Measurements from ENCODE around the gene SNIP1.
A peak's percentile ranks its signal among the peaks of the same experiment; 100 is the strongest.
"Not testable (repeated sequence)": the region's sequence is repeated elsewhere in the genome, so short reads cannot be mapped to it uniquely, and the experiment has no call there.

SNIP1 gene, protein sequence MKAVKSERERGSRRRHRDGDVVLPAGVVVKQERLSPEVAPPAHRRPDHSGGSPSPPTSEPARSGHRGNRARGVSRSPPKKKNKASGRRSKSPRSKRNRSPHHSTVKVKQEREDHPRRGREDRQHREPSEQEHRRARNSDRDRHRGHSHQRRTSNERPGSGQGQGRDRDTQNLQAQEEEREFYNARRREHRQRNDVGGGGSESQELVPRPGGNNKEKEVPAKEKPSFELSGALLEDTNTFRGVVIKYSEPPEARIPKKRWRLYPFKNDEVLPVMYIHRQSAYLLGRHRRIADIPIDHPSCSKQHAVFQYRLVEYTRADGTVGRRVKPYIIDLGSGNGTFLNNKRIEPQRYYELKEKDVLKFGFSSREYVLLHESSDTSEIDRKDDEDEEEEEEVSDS

GRCh38 chr1:37553927-37554808 is at the start of gene SNIP1:
SNIP1 (minus strand) TSS chr1:37554293; CDS start chr1:37554229, 64 bp downstream.
- DNase-seq, result peak; percentile 91

- peak; percentile 39 to 65 for DNase-seq
Observed at GRCh38 chr1:37602750-37603694, 48.9 kb upstream of the SNIP1 start.

GRCh38 chr1:37601441-37601840 is 47.3 kb upstream of the SNIP1 start:
- no peak for DNase-seq

- DNase-seq, result no peak
Observed at GRCh38 chr1:37599940-37600339, 45.8 kb upstream of the SNIP1 start.

DNA sequence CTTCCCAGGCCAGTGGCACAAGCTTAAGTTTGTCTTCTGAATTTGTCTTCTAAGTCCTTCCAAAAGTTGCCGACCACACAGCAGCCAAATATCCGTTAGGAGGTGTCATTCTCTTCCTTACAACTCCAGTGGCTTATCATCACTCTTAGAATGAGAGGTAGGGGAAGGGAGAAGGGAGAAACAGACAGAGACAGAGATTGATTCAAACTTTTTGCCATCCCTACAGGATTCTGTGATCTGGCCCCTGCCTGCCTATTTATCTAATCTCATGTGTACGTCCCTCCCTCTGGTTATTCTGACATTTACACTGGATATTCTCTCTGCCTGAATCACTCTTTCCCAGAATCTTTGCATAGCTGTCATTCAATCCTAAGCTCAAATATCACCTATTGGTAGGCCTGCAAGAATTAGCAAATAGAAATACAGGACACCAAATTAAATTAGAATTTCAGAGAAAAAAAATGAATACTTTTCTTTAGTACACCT is 42.1 kb upstream of the SNIP1 start:
- DNase-seq, result no peak

DNA sequence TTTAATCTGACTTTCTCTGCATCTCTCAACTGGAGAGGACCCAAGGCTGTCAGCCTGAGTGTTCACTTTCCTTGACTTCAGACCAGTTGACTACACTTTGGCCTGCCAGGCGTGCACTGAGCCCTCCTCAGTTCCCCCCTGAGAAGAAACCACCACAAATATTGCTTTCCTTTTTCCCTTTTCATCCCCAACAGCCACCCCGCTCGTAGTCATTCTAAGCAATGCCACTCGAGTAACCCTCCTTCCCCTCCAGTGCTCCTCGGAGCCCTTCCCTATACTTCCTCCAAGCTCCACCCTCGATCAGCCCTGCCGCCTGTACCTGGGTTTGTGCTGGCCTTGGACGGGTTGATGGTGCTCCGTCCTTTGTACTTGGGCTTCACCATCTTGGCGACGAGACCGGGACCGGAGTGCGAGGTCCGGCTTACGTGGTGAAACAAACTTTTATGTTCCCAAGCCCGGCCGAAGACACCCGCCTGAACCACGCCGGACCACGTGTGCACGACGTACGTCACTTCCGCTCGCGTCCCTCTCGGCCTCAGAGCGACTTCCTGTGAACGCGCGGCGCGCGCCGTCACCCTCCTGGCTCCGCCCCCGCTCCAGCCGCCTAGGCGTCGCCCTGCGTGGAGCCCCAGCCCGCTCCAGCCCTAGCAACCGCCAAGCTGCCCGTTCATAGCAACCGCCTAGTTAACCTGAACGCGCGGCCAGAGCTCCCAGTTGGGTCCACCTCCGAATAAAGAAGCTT is 41.5 kb upstream of the SNIP1 start, which contains the start of gene GNL2:
TSS of gene GNL2 (minus strand) at position 498 of the 742 bp plus-strand sequence. CDS start at position 383, 115 bp downstream.
- peak; percentile 94 to 95 for DNase-seq

DNA sequence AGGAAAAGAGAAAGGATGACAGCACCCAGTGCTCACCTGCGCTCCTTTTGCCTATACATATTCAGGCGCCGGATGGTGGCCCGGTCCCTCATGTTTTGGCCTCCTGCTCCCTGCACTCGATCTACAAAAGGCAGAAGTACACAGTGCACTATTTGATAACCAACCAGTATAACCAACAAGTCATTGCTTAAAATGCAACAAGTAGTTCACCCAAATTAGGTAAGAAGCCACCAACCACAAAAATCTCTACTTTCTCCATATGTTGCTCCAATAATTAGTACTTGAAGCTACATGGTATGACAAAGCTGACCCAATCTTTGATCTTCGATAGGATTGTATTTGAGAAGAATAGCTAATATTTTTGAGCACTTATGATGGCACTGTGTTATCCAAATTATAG is 39.6 kb upstream of the SNIP1 start:
- no peak for DNase-seq

DNA sequence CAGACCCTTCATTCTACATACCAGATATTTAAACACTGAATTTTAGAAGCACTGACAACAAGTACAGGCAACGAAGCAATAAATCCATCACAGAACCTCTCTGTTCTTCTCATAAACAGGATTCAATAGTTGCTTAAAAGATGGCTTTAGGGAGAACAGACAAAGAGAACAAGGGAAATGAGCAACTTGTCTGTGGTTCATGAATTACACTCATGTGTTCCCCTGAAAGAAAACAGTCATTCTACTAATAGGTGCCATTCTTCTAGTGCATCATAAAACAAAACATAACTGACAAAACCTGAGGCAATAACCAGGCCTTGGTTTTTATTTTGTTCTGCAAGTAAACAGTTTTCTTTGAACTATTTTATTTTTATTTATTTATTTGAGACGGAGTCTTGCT is 34.8 kb upstream of the SNIP1 start:
- DNase-seq, result no peak

DNA sequence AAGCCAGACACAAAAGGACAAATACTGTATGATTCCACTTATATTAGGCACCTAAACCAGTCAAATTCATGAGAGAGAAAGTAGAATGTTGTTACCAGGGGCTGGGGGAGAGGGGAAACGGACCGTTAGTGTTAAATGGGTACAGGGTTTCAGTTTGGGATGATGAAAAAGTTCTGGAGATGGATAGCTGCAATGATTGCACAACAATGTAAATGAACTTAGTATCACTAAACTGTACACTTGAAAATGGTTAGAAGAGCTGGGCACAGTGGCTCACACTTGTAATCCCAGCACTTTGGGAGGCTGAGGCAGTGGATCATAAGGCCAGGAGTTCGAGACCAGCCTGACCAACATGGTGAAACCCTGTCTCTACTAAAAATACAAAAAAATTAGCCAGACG is 30.5 kb upstream of the SNIP1 start:
- DNase-seq, result not testable (repeated sequence)

DNA sequence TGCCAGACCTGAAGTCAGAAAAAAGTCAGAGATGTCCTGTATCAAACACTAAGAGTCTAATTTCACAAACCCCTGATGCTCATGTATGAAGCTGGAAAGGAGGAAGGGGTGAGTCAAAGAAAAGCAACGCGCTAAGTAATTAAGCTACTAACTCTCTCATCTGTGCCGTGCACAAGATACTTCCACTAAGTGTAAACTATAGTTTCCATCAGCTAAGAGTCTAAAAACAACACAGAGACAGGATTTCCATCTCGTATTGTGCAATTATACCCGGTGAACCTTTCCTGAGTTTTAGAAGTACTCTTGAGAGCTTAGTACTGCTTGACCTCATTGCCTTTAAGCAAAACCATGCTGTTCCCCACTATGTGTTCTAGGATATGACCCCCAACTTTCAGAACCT is 21.6 kb upstream of the SNIP1 start:
- no peak for DNase-seq

- DNase-seq, result no peak
Observed at GRCh38 chr1:37574834-37575480, 20.9 kb upstream of the SNIP1 start.

- no peak for DNase-seq
Observed at GRCh38 chr1:37570528-37571334, 16.6 kb upstream of the SNIP1 start.

DNA sequence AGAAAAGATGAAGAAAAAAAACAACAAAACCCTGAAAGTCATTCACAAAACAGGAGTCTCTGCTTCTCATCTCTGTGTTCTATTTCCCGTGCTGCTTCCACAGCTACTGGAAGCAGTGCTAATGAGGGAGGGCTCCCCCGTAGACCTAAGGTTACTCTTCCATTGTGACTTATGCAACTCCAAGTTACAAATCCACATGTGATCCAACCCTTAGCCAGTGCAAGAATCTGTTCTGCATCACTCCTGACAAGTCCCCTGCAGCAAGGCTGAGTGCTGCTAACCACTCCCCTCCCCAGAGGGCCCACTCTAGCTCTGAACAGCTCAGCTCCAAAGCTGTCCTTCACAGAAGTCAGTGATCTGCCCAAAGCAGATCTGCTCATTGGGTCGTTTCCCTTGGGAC is 12.9 kb upstream of the SNIP1 start:
- DNase-seq, result no peak

GRCh38 chr1:37564892-37565291 is 10.8 kb upstream of the SNIP1 start:
- DNase-seq, result no peak

DNA sequence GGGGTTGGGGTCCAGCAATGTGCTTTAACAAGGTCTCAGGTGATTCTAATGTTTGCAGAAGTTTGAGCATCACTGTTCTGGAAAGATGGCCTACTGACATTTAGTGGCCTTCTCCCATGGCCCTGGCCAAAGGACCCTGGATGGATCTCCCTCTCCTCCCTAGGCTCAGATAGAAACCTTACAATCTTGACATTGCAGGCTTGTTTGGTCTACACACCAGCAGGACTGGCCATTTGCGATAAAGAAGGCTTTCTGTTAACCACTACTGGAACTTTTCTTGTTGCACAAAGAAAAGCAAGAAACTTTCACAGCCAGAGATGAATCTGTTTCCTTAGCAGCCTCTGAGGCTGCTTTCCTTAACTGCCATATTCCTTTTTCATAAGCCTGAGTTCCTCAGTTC is 8.9 kb upstream of the SNIP1 start:
- DNase-seq, result no peak

GRCh38 chr1:37561133-37562132 is 7.3 kb upstream of the SNIP1 start:
- DNase-seq, result peak; percentile 27 to 28

DNA sequence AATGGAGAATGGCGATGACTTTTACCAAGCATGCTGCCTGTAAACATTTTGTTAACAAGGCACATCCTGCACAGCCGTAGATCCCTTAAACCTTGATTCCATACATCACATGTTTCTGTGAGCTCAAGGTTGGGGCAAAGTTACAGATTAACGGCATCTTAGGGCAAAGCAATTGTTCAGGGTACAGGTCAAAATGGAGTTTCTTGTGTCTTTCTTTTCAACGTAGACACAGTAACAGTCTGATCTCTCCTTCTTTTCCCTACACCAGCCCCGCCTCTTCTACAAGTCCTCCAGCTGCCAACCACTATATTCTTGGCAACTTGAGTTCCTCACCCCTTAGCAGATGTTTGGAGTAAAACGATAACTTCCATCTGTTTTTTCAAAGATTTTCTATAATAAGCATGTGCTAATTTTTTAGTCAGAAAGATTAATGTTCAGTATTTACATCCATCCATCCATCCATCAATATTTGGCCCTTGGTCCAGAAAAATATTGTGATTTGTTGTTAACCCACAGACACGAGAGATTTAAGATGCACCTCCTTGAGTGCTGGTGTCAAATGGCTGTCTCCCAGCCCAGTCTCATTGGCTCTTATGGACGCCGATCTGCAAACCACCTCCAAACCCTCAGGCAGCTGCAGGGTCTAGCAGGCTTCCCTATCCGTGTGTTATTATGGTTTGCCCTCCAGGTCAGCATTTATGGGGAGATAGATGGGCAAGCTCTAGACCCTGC is 6.5 kb upstream of the SNIP1 start:
- DNase-seq, result no peak

DNA sequence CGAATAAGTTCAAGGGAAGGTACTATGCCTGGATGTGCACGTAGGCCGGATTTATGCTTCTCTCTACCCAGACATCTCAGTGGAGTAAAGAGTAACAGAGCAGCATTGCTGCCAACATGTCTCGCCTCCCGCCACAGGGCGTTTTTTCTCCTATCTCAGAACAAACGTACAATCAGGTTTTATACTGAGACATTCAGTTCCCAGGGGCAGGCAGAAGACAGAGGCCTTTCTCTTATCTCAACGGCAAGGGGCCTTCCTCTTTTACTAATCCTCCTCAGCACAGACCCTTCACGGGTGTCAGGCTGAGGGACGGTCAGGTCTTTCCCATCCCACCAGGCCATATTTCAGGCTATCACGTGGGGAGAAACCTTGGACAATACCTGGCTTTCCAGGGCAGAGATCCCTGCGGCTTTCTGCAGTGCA is 5.9 kb upstream of the SNIP1 start:
- not testable (repeated sequence) for DNase-seq
